GM18526 (cell line): ENCODE data around the gene TMC8.
A peak's percentile ranks its signal among the peaks of the same experiment; 100 is the strongest.

Experiments used
- POLR2A ChIP-seq: IDR thresholded peaks from 3 replicates; pipeline ENCODE4 v1.6.1; 2011; ENCODE audit not compliant: insufficient read length; ENCODE audit errors: extremely low read depth

Gene TMC8

GRCh38 chr17:78186692-78187595 is 56.4 kb downstream of the TMC8 start, which contains the start of the genes AFMID and TK1:
Gene AFMID (plus strand): TSS chr17:78187362. CDS start chr17:78187371, 9 bp downstream.
Gene TK1 (minus strand): TSS chr17:78187052. CDS start chr17:78186994, 58 bp downstream.
- peak; percentile 82 for TF ChIP-seq POLR2A
